Measurements from ENCODE around the gene IGSF21.

DNA sequence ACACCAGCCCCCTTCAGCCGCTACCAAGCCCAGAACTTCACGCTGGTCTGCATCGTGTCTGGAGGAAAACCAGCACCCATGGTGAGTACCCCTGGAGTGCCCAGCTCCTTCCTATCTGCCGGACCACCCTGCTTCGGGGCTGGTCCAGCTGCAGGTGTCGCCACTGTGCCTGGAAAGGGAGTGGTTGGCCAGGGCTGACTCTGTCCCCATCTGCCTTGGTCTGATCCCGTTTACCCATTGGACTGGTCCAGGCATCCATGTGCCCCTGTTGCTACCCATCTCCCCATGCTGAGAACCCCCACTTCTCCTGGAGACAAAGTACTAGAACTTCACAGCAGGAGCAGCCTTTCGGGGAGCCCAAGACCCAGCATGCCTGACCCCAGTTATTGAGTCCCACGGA lies 254.6 kb downstream of the IGSF21 start:
- no peak for TF ChIP-seq ZNF274 (IDR thresholded peaks at IDR 0.05; ENCODE audit: low read depth, low read length)
- no peak for TF ChIP-seq YY1 (IDR thresholded peaks at IDR 0.05; ENCODE audit: insufficient read depth, insufficient read length)
- TF ChIP-seq SUZ12 (IDR thresholded peaks at IDR 0.05; ENCODE audit: extremely low read depth, insufficient read depth, insufficient read length), result no peak
